ENCODE results near the gene USP22. TPM values are rescaled to one million over a fixed set of nuclear protein-coding genes. Genes with fewer than 3 reads are reported as not detected.
"Not testable (repeated sequence)": the region's sequence is repeated elsewhere in the genome, so short reads cannot be mapped to it uniquely, and the experiment has no call there.

The USP22 gene
- total RNA-seq, 2 donors from 2014 or later = 145 to 152 TPM

GRCh38 chr17:20977609-20978253 lies 65.1 kb downstream of the USP22 start:
- DNase-seq; intact Hi-C loops (cut with DNase I): not testable (repeated sequence)
- ATAC-seq = peak in 1 of 2 donors; percentile 66

- ATAC-seq (no peak), DNase-seq (no peak)
- intact Hi-C loops (cut with DNase I) = no loop called here
These were observed 67.2 kb downstream of the USP22 start for GRCh38 chr17:20975566-20975965.

- ATAC-seq = no peak
- DNase-seq = no peak
These were observed 72.5 kb downstream of the USP22 start for GRCh38 chr17:20970329-20970728.

GRCh38 chr17:20968913-20969616 lies 73.7 kb downstream of the USP22 start:
- ATAC-seq = no peak
- no peak for DNase-seq
- intact Hi-C loops (cut with DNase I) = no loop called here

More at GRCh38 chr17:20970329-20970728, 72.5 kb downstream of the USP22 start:
- intact Hi-C loops (cut with DNase I) = no loop called here

GRCh38 chr17:20967776-20968175 lies 75.0 kb downstream of the USP22 start:
- intact Hi-C loops (cut with DNase I) = no loop called here
- ATAC-seq (no peak), DNase-seq (no peak)

GRCh38 chr17:20966870-20967269 lies 75.9 kb downstream of the USP22 start:
- ATAC-seq = no peak
- DNase-seq = no peak
- intact Hi-C loops (cut with DNase I) = no loop called here

GRCh38 chr17:20965492-20965891 lies 77.3 kb downstream of the USP22 start:
- ATAC-seq (no peak), DNase-seq (no peak)
- intact Hi-C loops (cut with DNase I) = no loop called here

GRCh38 chr17:20961586-20961985 lies 81.2 kb downstream of the USP22 start:
- intact Hi-C loops (cut with DNase I) = no loop called here
- DNase-seq (no peak), ATAC-seq (no peak)

GRCh38 chr17:20960871-20961270 lies 81.9 kb downstream of the USP22 start:
- ATAC-seq = no peak

GRCh38 chr17:20955427-20956323 lies 87.1 kb downstream of the USP22 start:
- peak; percentile 38 for DNase-seq
- intact Hi-C loops (cut with DNase I) = no loop called here

More at GRCh38 chr17:20960871-20961270, 81.9 kb downstream of the USP22 start:
- intact Hi-C loops (cut with DNase I) = no loop called here
- DNase-seq = no peak

GRCh38 chr17:20954794-20955193 lies 88.0 kb downstream of the USP22 start:
- intact Hi-C loops (cut with DNase I) = no loop called here
- ATAC-seq (no peak), DNase-seq (no peak)

More at GRCh38 chr17:20955427-20956323, 87.1 kb downstream of the USP22 start:
- peak; percentile 67 to 90 for ATAC-seq

GRCh38 chr17:20952183-20952582 lies 90.6 kb downstream of the USP22 start:
- ATAC-seq = no peak
- intact Hi-C loops (cut with DNase I) = no loop called here

More at GRCh38 chr17:20952183-20952582, 90.6 kb downstream of the USP22 start:
- no peak for DNase-seq

Other genes starting within 250 kb of the USP22 start
- gene DHRS7B, start 84.0 kb upstream of the USP22 start, total RNA-seq = 10 to 100 TPM; 25.2 to 39.6 TPM
- 10 to 100 TPM; 26.7 to 27.3 TPM for gene TMEM11, start 171.2 kb upstream of the USP22 start, total RNA-seq
- 10 to 100 TPM in 1 of 2 donors, 1 to 10 TPM in 1; 8.6 to 19.4 TPM for gene NATD1, start 210.4 kb upstream of the USP22 start, total RNA-seq
- 10 to 100 TPM; 38.9 to 64.7 TPM for gene MAP2K3, start 241.7 kb upstream of the USP22 start, total RNA-seq

Data from left cardiac atrium (tissue), 4 donors.